Testis (tissue), 3 donors: Measurements from ENCODE around the gene PTPN9. TPM values are rescaled to one million over a fixed set of nuclear protein-coding genes. Genes with fewer than 3 reads are reported as not detected.

Experiments used
- DNase-seq: peaks from one replicate; pipeline ENCODE4 v3.0.0-alpha.2; 2019
- H3K27ac ChIP-seq, 2 donors: fragments of 200-600 bp; sonication (generic); one replicate each; pipeline ENCODE4 v1.5.1; 2019
- H3K27me3 ChIP-seq: fragments of 200-600 bp; sonication (generic); one replicate; pipeline ENCODE4 v1.5.1; 2019
- H3K36me3 ChIP-seq: fragments of 200-600 bp; sonication (generic); one replicate; pipeline ENCODE4 v1.5.1; 2017; ENCODE audit warnings: low read depth; ENCODE audit errors: missing control alignments
- H3K4me1 ChIP-seq: fragments of 200-600 bp; sonication (generic); one replicate; pipeline ENCODE4 v1.5.1; 2019
- H3K4me3 ChIP-seq, 2 donors: fragments of 200-600 bp; sonication (generic); one replicate each; pipeline ENCODE4 v1.5.1; 2017 to 2019
- H3K9me3 ChIP-seq: fragments of 200-600 bp; sonication (generic); one replicate; pipeline ENCODE4 v1.5.1; 2017
- POLR2A ChIP-seq: fragments of 450-650 bp; IDR thresholded peaks from one replicate; pipeline ENCODE4 v1.6.1; 2017; ENCODE audit warnings: antibody characterized with exemption, mild to moderate bottlenecking, moderate library complexity
- WGBS, 2 donors: methylation state at CpG; one replicate each; pipeline ENCODE4 v1.1.5; 2018; 5-methylcytosine and 5-hydroxymethylcytosine counted together
- intact Hi-C: fragments of 100-400 bp; cut with DNase I; formaldehyde crosslinking; loops from one replicate; pipeline ENCODE4 v1.15.1; 2023; ENCODE audit warnings: low total_unique reads
- polyA plus RNA-seq: library from polyadenylated mRNA; stranded (reverse); fragments of 350-450 nt; fragmentation: Illumina TruSeq; extraction: RNeasy Lipid Tissue Mini Kit (QIAGEN cat#74804); gene quantifications from one replicate; pipeline ENCODE4 v1.2.3, GENCODE V29; 2014; ENCODE audit warnings: low read depth, low replicate concordance; ENCODE audit not compliant: insufficient read depth
- total RNA-seq, 2 donors: library from RNA; depleted of rRNA; stranded (reverse); fragments of >200 nt; gene quantifications; one replicate each; pipeline ENCODE4 v1.2.3, GENCODE V29; 2016
- TF ChIP-seq, protein P1 (sequence below), 3 experiments: fragments of 450-650 bp in 2 of 3; fragments of 200-600 bp in 1 of 3; sonication (generic) in 1 of 3; IDR thresholded peaks; one replicate each; pipeline ENCODE4 v1.5.1; 2016 to 2019; ENCODE audit warnings: antibody characterized with exemption in 3 of 3, mild to moderate bottlenecking in 2 of 3, moderate library complexity in 1 of 3

PTPN9 gene
- total and polyA plus RNA-seq, 3 donors from 2014 or later, result 14.1 to 20.3 (median 16.3) TPM

DNA sequence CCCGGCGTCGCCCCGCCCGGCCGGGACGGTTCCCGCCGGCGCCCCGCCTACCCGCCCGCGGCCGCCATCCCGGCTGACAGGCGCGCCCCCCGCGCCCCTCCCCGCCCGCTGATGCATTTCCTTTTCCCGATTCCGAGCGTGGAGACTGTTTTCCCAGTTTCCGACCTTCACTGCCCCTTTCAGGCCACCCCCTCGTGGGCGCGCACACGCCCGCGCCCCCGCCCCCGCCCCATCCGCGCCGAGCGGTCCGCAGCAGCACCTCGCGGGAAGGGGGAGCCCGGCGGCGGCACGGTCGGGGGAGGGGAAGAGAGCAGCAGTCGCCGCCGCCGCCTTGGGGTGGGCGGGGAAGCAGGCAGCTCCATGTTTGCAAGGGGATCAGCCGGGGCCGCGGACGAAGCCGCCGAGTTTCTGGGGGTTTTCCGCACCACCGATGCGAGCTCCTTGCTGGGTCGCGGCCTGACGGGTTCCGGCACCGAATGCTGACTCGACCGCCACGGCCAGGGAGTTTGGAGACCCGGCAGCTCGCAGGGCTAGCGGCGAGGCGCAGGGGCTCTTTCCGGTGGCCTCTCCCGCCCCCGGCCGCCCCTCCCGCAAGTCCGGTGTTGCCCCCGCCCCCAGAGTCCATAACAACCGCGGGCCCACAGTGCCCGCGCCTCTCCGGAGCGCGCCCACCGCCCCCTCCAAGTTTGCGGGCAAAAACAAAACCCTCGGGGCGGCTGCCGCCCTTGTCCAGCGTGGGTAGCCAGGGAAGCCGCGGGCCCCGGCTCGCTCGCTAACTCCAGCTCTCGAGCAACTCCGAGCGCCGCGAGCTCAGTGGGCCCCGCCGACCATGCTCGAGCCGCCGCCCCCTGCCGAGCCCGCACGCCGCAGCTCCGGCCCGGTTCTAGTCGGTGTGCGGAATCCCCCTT is 124.4 kb downstream of the PTPN9 start:
- Histone ChIP-seq H3K4me3 (peak overlapping the region; percentile 90 to 97), H3K4me1 (peaks cover 12% of the 10 kb centered on the region), H3K36me3 (no peaks in the 10 kb centered on the region), H3K27me3 (no peaks in the 10 kb centered on the region), H3K9me3 (no peaks in the 10 kb centered on the region), H3K27ac (peak overlapping the region; percentile 89 to 98)
- intact Hi-C loops, result loop anchor here (10.0 kb wide), 1 partner anchor 190 kb away; the partner anchor contains the start of genes IMP3 and SNX33
- 1% methylated on average over 20 to 76 of the region's 116 CpGs for WGBS, 2 donors
- TF ChIP-seq, protein P1, sequence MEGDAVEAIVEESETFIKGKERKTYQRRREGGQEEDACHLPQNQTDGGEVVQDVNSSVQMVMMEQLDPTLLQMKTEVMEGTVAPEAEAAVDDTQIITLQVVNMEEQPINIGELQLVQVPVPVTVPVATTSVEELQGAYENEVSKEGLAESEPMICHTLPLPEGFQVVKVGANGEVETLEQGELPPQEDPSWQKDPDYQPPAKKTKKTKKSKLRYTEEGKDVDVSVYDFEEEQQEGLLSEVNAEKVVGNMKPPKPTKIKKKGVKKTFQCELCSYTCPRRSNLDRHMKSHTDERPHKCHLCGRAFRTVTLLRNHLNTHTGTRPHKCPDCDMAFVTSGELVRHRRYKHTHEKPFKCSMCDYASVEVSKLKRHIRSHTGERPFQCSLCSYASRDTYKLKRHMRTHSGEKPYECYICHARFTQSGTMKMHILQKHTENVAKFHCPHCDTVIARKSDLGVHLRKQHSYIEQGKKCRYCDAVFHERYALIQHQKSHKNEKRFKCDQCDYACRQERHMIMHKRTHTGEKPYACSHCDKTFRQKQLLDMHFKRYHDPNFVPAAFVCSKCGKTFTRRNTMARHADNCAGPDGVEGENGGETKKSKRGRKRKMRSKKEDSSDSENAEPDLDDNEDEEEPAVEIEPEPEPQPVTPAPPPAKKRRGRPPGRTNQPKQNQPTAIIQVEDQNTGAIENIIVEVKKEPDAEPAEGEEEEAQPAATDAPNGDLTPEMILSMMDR (IDR thresholded peaks at IDR 0.05), result no peak
- TF ChIP-seq POLR2A, result no peak
- peak; percentile 82 for DNase-seq

DNA sequence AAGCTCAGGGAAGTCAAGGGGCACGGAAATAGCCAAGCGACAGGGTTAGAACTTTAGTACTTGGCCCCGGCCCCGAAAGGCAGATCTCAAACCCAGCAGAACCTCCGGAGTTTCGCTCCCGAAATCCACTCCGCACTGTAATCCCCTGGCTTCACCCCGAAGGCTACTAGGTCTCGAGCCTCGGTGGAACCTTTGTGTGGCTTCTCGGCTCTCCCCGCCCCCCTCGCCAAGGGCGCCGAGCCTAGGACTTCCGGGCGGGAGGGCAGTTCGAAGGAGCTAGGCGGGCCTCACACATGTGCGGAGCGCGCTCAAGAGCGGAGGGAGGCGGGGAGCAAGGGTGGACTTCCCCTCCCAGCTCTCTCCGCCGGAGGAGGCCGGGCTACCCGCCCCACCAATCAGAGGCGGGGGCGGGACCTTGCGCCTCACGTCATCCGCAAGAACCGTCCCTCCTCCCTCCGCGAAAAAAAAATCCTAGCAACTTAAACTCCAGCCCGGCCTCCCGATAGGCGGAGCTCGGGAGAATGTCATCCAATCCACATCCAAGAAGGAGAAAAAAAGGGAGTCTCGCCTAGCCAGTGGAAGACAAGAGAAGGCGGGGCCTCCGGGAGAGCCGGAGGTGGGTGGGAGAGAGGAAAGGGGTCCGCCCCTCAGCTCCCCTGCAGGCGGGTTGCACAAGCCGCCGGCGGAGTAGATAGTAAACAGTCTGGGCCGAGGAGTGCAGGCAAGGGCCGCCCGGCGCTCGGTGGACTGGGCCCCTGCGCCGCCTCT is 125.2 kb downstream of the PTPN9 start:
- intact Hi-C loops, result loop anchor here (10.0 kb wide), 1 partner anchor 191 kb away; the partner anchor contains the start of genes IMP3 and SNX33
- no peaks in the 10 kb centered on the region for H3K27me3 ChIP-seq
- no peaks in the 10 kb centered on the region for H3K9me3 ChIP-seq
- H3K4me1 ChIP-seq, result peaks cover 21% of the 10 kb centered on the region
- TF ChIP-seq, protein P1 (IDR thresholded peaks at IDR 0.05), result no peak
- peak; percentile 34 for TF ChIP-seq POLR2A
- WGBS, 2 donors, result 0 to 1% methylated on average over 4 to 51 of the region's 57 CpGs
- H3K27ac ChIP-seq, result peak overlapping the region; percentile 94 to 99
- peak; percentile 98 for DNase-seq
- H3K4me3 ChIP-seq, result peak overlapping the region; percentile 90 to 97
- H3K36me3 ChIP-seq, result no peaks in the 10 kb centered on the region

DNA sequence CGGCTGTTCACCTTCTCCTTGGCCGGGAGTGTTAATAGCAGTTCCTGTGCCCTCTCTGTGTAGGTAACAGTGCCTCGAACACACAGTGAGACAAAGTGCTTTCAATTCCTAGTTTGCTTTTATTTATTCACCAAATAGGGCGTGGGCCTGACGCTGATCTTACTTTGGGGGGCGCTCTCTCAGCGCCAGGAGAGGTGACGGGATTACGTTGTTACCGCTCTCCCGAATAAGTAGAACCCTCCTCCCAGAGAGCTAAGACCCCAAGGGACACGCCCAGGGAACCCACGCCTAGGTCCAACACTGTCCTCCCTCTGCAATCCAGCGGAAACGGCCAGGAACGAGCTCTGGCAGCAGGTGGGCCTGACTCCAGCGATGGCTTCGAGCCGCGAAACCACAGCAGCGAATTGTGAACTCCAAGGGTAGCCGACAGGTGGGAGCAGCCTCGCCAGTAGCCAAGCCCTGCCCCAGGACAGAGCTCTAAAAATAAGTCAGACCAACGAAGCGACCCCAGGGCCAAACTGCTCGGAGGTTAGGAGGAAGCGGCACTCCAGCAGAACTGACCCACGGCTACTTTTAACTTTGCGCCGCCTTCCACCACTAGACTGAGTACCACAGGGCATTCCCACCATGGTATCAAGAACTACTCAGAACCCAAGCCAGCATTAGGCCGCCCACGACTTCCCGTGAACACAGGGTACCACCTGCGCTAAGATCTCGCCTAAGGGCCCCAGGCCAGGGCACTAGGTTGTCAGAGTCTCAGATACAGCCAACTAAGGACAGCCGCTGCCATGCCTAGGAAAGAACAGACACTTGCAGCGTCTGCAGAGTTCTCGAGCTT is 126.0 kb downstream of the PTPN9 start:
- Histone ChIP-seq H3K27me3 (no peaks in the 10 kb centered on the region), H3K9me3 (no peaks in the 10 kb centered on the region), H3K36me3 (no peaks in the 10 kb centered on the region), H3K4me1 (peaks cover 23% of the 10 kb centered on the region), H3K27ac (peak overlapping the region; percentile 94 to 99), H3K4me3 (peak overlapping the region; percentile 90 to 97)
- peak; percentile 32 for DNase-seq
- 0 to 1% methylated on average over 25 to 38 of the region's 38 CpGs for WGBS, 2 donors
- TF ChIP-seq POLR2A, result no peak
- TF ChIP-seq, protein P1 (IDR thresholded peaks at IDR 0.05), result no peak
- intact Hi-C loops, result loop anchor here (10.0 kb wide), 1 partner anchor 192 kb away; the partner anchor contains the start of genes IMP3 and SNX33

DNA sequence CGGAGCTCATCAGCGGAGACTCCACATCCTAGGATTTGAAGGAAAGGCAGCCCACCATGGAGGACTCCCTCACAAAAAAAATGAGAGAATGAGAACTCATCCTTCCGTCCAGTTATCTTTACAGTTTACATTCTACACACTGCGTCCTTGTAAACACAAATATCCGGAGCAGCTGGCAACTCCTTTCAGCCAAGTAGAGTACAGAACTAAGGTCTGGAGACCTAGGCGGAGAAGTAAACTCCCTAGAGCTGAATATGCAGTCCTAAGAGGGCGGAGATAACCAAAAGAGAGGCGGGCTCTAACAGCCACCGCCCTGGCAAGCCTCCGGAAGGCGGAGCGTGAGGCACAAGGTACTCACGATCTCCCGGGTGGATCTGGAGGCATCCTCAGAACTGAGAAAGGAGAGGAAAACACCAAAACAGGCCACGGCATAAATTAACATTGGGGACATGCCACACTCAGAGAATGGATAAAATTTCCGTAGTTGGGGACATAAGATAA is 126.7 kb downstream of the PTPN9 start:
- intact Hi-C loops, result loop anchor here (10.0 kb wide), 1 partner anchor 192 kb away; the partner anchor contains the start of genes IMP3 and SNX33
- H3K4me1 ChIP-seq, result peaks cover 23% of the 10 kb centered on the region
- peak overlapping the region; percentile 94 to 99 for H3K27ac ChIP-seq
- H3K27me3 ChIP-seq, result no peaks in the 10 kb centered on the region
- H3K36me3 ChIP-seq, result no peaks in the 10 kb centered on the region
- no peak for TF ChIP-seq POLR2A
- TF ChIP-seq, protein P1 (IDR thresholded peaks at IDR 0.05), result no peak
- 0% methylated on average over 16 of the region's 16 CpGs for WGBS, 2 donors
- peak overlapping the region; percentile 90 to 97 for H3K4me3 ChIP-seq
- peak; percentile 92 for DNase-seq
- H3K9me3 ChIP-seq, result no peaks in the 10 kb centered on the region
